Kasumi-1 (cell line): ENCODE results near the gene KANTR.

Experiments
- DNase-seq, 2 experiments: peaks; one replicate each; lab custom pipeline; 2025; lab: John Stamatoyannopoulos, UW

KANTR gene

GRCh38 chrX:53093748-53094581 is at the start of gene KANTR:
Gene KANTR (plus strand): TSS chrX:53094142. CDS start chrX:53124273, 30,131 bp downstream.
- DNase-seq = peak; percentile 89

- DNase-seq = no peak
Observed at GRCh38 chrX:53044995-53045394, 48.9 kb upstream of the KANTR start.

- DNase-seq = no peak
Observed at GRCh38 chrX:53047228-53047627, 46.7 kb upstream of the KANTR start.

- DNase-seq = no peak
Observed at GRCh38 chrX:53048169-53049126, 45.5 kb upstream of the KANTR start, which contains the start of gene GPR173. Gene GPR173 (plus strand): TSS chrX:53048789. CDS start chrX:53076622, 27,833 bp downstream.

GRCh38 chrX:53049127-53049517 is 44.8 kb upstream of the KANTR start:
- no peak for DNase-seq

GRCh38 chrX:53050841-53051240 is 43.1 kb upstream of the KANTR start:
- DNase-seq = no peak

- no peak for DNase-seq
Observed at GRCh38 chrX:53055244-53055849, 38.6 kb upstream of the KANTR start.

- DNase-seq = no peak
Observed at GRCh38 chrX:53056292-53056691, 37.6 kb upstream of the KANTR start.

GRCh38 chrX:53065104-53065503 is 28.8 kb upstream of the KANTR start:
- no peak for DNase-seq

- no peak for DNase-seq
Observed at GRCh38 chrX:53071064-53071463, 22.9 kb upstream of the KANTR start.

GRCh38 chrX:53071604-53072417 is 22.1 kb upstream of the KANTR start:
- DNase-seq = peak; percentile 49 to 55

- peak; percentile 4 to 29 for DNase-seq
Observed at GRCh38 chrX:53072418-53073114, 21.4 kb upstream of the KANTR start.

GRCh38 chrX:53073115-53073586 is 20.8 kb upstream of the KANTR start:
- no peak for DNase-seq

- DNase-seq = no peak
Observed at GRCh38 chrX:53075011-53075410, 18.9 kb upstream of the KANTR start.

- no peak for DNase-seq
Observed at GRCh38 chrX:53076671-53077070, 17.3 kb upstream of the KANTR start.

- peak in 1 of 2 experiments; percentile 8 for DNase-seq
Observed at GRCh38 chrX:53077207-53078197, 16.4 kb upstream of the KANTR start.

- no peak for DNase-seq
Observed at GRCh38 chrX:53078943-53079342, 15.0 kb upstream of the KANTR start.

GRCh38 chrX:53080628-53081580 is 13.0 kb upstream of the KANTR start:
- no peak for DNase-seq
